ENCODE measurements around the gene BATF3. TPM values are rescaled to one million over a fixed set of nuclear protein-coding genes. Genes with fewer than 3 reads are reported as not detected.

Gene BATF3
- total RNA-seq, 1 donor: 0.36 TPM

- peak; percentile 77 for DNase-seq (ENCODE audit: insufficient read length, low spot score, missing footprints)
- no peaks in the 10 kb centered on the region for H3K27me3 ChIP-seq (ENCODE audit: insufficient read depth, low read length)
- H3K27ac ChIP-seq (ENCODE audit: low read depth, low read length): no peak overlapping the region
- H3K79me2 ChIP-seq (ENCODE audit: insufficient read depth, low read length): no peaks in the 10 kb centered on the region
- H4K20me1 ChIP-seq (ENCODE audit: insufficient read depth, low read length): no peaks in the 10 kb centered on the region
- no peaks in the 10 kb centered on the region for H3K9me3 ChIP-seq (ENCODE audit: low read depth, low read length)
- H3K4me1 ChIP-seq (ENCODE audit: insufficient read depth, low read length): no peaks in the 10 kb centered on the region
- TF ChIP-seq CTCF (IDR thresholded peaks at IDR 0.05; ENCODE audit: extremely low read depth, low read depth, low read length): no peak
- H3K36me3 ChIP-seq (ENCODE audit: insufficient read depth, low read length): no peaks in the 10 kb centered on the region
- H3K4me3 ChIP-seq (ENCODE audit: insufficient read depth, low read length): no peak overlapping the region
- no peak overlapping the region for H3K4me2 ChIP-seq (ENCODE audit: insufficient read depth, low read length)
- H2AFZ ChIP-seq (ENCODE audit: low read length): no peak overlapping the region
Observed at GRCh38 chr1:212677573-212677972, 22.1 kb downstream of the BATF3 start.

GRCh38 chr1:212677136-212677535 lies 22.5 kb downstream of the BATF3 start:
- no peaks in the 10 kb centered on the region for H3K36me3 ChIP-seq (ENCODE audit: insufficient read depth, low read length)
- no peak for TF ChIP-seq CTCF (IDR thresholded peaks at IDR 0.05; ENCODE audit: extremely low read depth, low read depth, low read length)
- DNase-seq (ENCODE audit: insufficient read length, low spot score, missing footprints): no peak
- H3K9me3 ChIP-seq (ENCODE audit: low read depth, low read length): no peaks in the 10 kb centered on the region
- H2AFZ ChIP-seq (ENCODE audit: low read length): no peak overlapping the region
- no peaks in the 10 kb centered on the region for H4K20me1 ChIP-seq (ENCODE audit: insufficient read depth, low read length)
- no peak overlapping the region for H3K4me3 ChIP-seq (ENCODE audit: insufficient read depth, low read length)
- no peaks in the 10 kb centered on the region for H3K27me3 ChIP-seq (ENCODE audit: insufficient read depth, low read length)
- H3K4me2 ChIP-seq (ENCODE audit: insufficient read depth, low read length): no peak overlapping the region
- no peaks in the 10 kb centered on the region for H3K4me1 ChIP-seq (ENCODE audit: insufficient read depth, low read length)
- H3K79me2 ChIP-seq (ENCODE audit: insufficient read depth, low read length): no peaks in the 10 kb centered on the region
- no peak overlapping the region for H3K27ac ChIP-seq (ENCODE audit: low read depth, low read length)

- Histone ChIP-seq H3K79me2 (ENCODE audit: insufficient read depth, low read length) (no peaks in the 10 kb centered on the region), H3K9me3 (ENCODE audit: low read depth, low read length) (no peaks in the 10 kb centered on the region), H4K20me1 (ENCODE audit: insufficient read depth, low read length) (no peaks in the 10 kb centered on the region), H3K4me1 (ENCODE audit: insufficient read depth, low read length) (peaks cover 13% of the 10 kb centered on the region), H3K27ac (ENCODE audit: low read depth, low read length) (no peak overlapping the region), H3K4me3 (ENCODE audit: insufficient read depth, low read length) (no peak overlapping the region), H2AFZ (ENCODE audit: low read length) (no peak overlapping the region), H3K36me3 (ENCODE audit: insufficient read depth, low read length) (no peaks in the 10 kb centered on the region), H3K27me3 (ENCODE audit: insufficient read depth, low read length) (no peaks in the 10 kb centered on the region), H3K4me2 (ENCODE audit: insufficient read depth, low read length) (no peak overlapping the region)
- TF ChIP-seq CTCF (IDR thresholded peaks at IDR 0.05; ENCODE audit: extremely low read depth, low read depth, low read length): no peak
- DNase-seq (ENCODE audit: insufficient read length, low spot score, missing footprints): no peak
Observed at GRCh38 chr1:212675675-212676074, 24.0 kb downstream of the BATF3 start.

- H3K79me2 ChIP-seq (ENCODE audit: insufficient read depth, low read length): no peaks in the 10 kb centered on the region
- H2AFZ ChIP-seq (ENCODE audit: low read length): no peak overlapping the region
- H3K36me3 ChIP-seq (ENCODE audit: insufficient read depth, low read length): no peaks in the 10 kb centered on the region
- no peak for DNase-seq (ENCODE audit: insufficient read length, low spot score, missing footprints)
- H4K20me1 ChIP-seq (ENCODE audit: insufficient read depth, low read length): no peaks in the 10 kb centered on the region
- no peaks in the 10 kb centered on the region for H3K9me3 ChIP-seq (ENCODE audit: low read depth, low read length)
- H3K4me2 ChIP-seq (ENCODE audit: insufficient read depth, low read length): no peak overlapping the region
- peaks cover 13% of the 10 kb centered on the region for H3K4me1 ChIP-seq (ENCODE audit: insufficient read depth, low read length)
- no peak overlapping the region for H3K27ac ChIP-seq (ENCODE audit: low read depth, low read length)
- H3K4me3 ChIP-seq (ENCODE audit: insufficient read depth, low read length): no peak overlapping the region
- TF ChIP-seq CTCF (IDR thresholded peaks at IDR 0.05; ENCODE audit: extremely low read depth, low read depth, low read length): no peak
- no peaks in the 10 kb centered on the region for H3K27me3 ChIP-seq (ENCODE audit: insufficient read depth, low read length)
Observed at GRCh38 chr1:212674872-212675271, 24.8 kb downstream of the BATF3 start.
